Hepatocyte (in vitro differentiated cells): ENCODE measurements around the gene KLHL9. TPM values are rescaled to one million over a fixed set of nuclear protein-coding genes. Genes with fewer than 3 reads are reported as not detected.

Source experiments
- DNase-seq: peaks from one replicate; pipeline ENCODE4 v3.0.0-alpha.2; 2016; ENCODE audit warnings: low spot score
- H2AFZ ChIP-seq: fragments of 200-600 bp; sonication (generic); 2 replicates; pipeline ENCODE4 v1.6.0; 2016; ENCODE audit warnings: antibody characterized with exemption, mild to moderate bottlenecking
- H3K27ac ChIP-seq: fragments of 200-600 bp; sonication (generic); 2 replicates; pipeline ENCODE4 v1.5.1; 2016; ENCODE audit warnings: mild to moderate bottlenecking
- H3K27me3 ChIP-seq: fragments of 200-600 bp; sonication (generic); 2 replicates; pipeline ENCODE4 v1.6.1; 2016
- H3K36me3 ChIP-seq: fragments of 200-600 bp; sonication (generic); replicated peaks from 2 replicates; pipeline ENCODE4 v1.5.1; 2016; ENCODE audit warnings: low read depth; ENCODE audit not compliant: insufficient read depth
- H3K4me1 ChIP-seq: fragments of 200-600 bp; sonication (generic); 2 replicates; pipeline ENCODE4 v1.5.1; 2016; ENCODE audit warnings: mild to moderate bottlenecking, moderate library complexity; ENCODE audit not compliant: insufficient read depth
- H3K4me2 ChIP-seq: fragments of 200-600 bp; sonication (generic); 2 replicates; pipeline ENCODE4 v1.6.0; 2016
- H3K4me3 ChIP-seq: fragments of 200-600 bp; sonication (generic); 2 replicates; pipeline ENCODE4 v1.5.1; 2016; ENCODE audit warnings: mild to moderate bottlenecking
- H3K79me2 ChIP-seq: fragments of 200-600 bp; sonication (generic); 2 replicates; pipeline ENCODE4 v1.6.0; 2017; ENCODE audit warnings: mild to moderate bottlenecking
- H3K9me2 ChIP-seq: fragments of 200-600 bp; sonication (generic); replicated peaks from 2 replicates; pipeline ENCODE4 v1.6.0; 2017; ENCODE audit warnings: mild to moderate bottlenecking; ENCODE audit not compliant: insufficient read depth
- H3K9me3 ChIP-seq: fragments of 200-600 bp; sonication (generic); 2 replicates; pipeline ENCODE4 v1.5.1; 2016; ENCODE audit warnings: low read depth, mild to moderate bottlenecking
- H4K20me1 ChIP-seq: fragments of 200-600 bp; sonication (generic); 2 replicates; pipeline ENCODE4 v1.6.0; 2016; ENCODE audit warnings: mild to moderate bottlenecking; ENCODE audit not compliant: insufficient read depth, poor library complexity, severe bottlenecking
- EZH2 ChIP-seq: fragments of 200-600 bp; sonication (generic); IDR thresholded peaks from 2 replicates; pipeline ENCODE4 v1.6.1; 2016; ENCODE audit warnings: antibody characterized with exemption, mild to moderate bottlenecking, borderline replicate concordance
- EZH2phosphoT487 ChIP-seq: fragments of 200-600 bp; sonication (generic); IDR thresholded peaks from one replicate; pipeline ENCODE4 v1.6.1; 2018; ENCODE audit warnings: antibody characterized with exemption, mild to moderate bottlenecking, low read depth, moderate library complexity; ENCODE audit not compliant: unreplicated experiment, severe bottlenecking
- WGBS: methylation state at CpG from one replicate; pipeline ENCODE4 v1.1.6; 2016; ENCODE audit warnings: low lambda C conversion rate; ENCODE audit errors: missing lambda C conversion rate; 5-methylcytosine and 5-hydroxymethylcytosine counted together
- polyA plus RNA-seq: library from polyadenylated mRNA; unstranded; fragments of >200 nt; fragmentation: Nextera tagmentation; extraction: Ambion mirVana; gene quantifications from 2 replicates; pipeline ENCODE4 v1.2.1, GENCODE V29; 2016
- total RNA-seq: library from RNA; depleted of rRNA; stranded (reverse); fragments of >200 nt; gene quantifications from 2 replicates; pipeline ENCODE4 v1.2.3, GENCODE V29; 2014
- TF ChIP-seq, protein P1 (sequence below): fragments of 200-600 bp; sonication (generic); IDR thresholded peaks from 2 replicates; pipeline ENCODE4 v1.5.1; 2016; ENCODE audit warnings: antibody characterized with exemption, mild to moderate bottlenecking; ENCODE audit not compliant: poor library complexity

KLHL9 gene
- total and polyA plus RNA-seq, 2 experiments from 2014 or later: 18.6 to 43.1 TPM

DNA sequence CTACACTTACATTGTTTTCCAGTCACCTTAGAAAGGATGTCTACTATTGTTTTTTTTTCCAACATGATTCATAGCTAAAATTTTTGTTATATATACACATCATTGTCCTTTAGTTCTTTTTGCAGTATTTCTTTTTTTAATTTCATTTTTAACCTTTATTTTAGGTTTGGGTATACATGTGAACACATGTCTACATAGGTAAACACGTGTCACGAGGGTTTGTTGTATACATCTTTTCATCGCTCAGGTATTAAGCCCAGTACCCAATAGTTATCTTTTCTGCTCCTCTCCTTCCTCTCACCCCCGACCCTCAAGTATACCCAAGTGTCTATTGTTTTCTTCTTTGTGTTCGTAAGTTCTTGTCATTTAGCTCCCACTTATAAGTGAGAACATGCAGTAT is 49.1 kb downstream of the KLHL9 start:
- no peak for DNase-seq
- Histone ChIP-seq H3K27me3 (peaks cover 6% of the 10 kb centered on the region), H3K9me2 (no peaks in the 10 kb centered on the region), H3K36me3 (no peaks in the 10 kb centered on the region), H3K4me1 (no peaks in the 10 kb centered on the region), H2AFZ (no peak overlapping the region), H3K4me3 (no peak overlapping the region), H3K79me2 (no peaks in the 10 kb centered on the region), H3K4me2 (no peak overlapping the region), H3K27ac (no peak overlapping the region), H3K9me3 (no peaks in the 10 kb centered on the region), H4K20me1 (no peaks in the 10 kb centered on the region)
- 94% methylated on average over 5 of the region's 5 CpGs for WGBS
- TF ChIP-seq EZH2phosphoT487: no peak
- TF ChIP-seq, protein P1, sequence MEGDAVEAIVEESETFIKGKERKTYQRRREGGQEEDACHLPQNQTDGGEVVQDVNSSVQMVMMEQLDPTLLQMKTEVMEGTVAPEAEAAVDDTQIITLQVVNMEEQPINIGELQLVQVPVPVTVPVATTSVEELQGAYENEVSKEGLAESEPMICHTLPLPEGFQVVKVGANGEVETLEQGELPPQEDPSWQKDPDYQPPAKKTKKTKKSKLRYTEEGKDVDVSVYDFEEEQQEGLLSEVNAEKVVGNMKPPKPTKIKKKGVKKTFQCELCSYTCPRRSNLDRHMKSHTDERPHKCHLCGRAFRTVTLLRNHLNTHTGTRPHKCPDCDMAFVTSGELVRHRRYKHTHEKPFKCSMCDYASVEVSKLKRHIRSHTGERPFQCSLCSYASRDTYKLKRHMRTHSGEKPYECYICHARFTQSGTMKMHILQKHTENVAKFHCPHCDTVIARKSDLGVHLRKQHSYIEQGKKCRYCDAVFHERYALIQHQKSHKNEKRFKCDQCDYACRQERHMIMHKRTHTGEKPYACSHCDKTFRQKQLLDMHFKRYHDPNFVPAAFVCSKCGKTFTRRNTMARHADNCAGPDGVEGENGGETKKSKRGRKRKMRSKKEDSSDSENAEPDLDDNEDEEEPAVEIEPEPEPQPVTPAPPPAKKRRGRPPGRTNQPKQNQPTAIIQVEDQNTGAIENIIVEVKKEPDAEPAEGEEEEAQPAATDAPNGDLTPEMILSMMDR: no peak
- TF ChIP-seq EZH2: no peak

GRCh38 chr9:21281275-21281674 is 53.9 kb downstream of the KLHL9 start:
- H2AFZ ChIP-seq: no peak overlapping the region
- peaks cover 17% of the 10 kb centered on the region for H3K27me3 ChIP-seq
- H3K4me1 ChIP-seq: no peaks in the 10 kb centered on the region
- no peaks in the 10 kb centered on the region for H3K9me3 ChIP-seq
- no peaks in the 10 kb centered on the region for H3K79me2 ChIP-seq
- no peaks in the 10 kb centered on the region for H3K36me3 ChIP-seq
- H4K20me1 ChIP-seq: no peaks in the 10 kb centered on the region
- WGBS: 84% methylated on average over 2 of the region's 2 CpGs
- H3K4me2 ChIP-seq: no peak overlapping the region
- H3K4me3 ChIP-seq: no peak overlapping the region
- DNase-seq: no peak
- H3K27ac ChIP-seq: no peak overlapping the region
- TF ChIP-seq EZH2 (no peak), EZH2phosphoT487 (no peak)
- TF ChIP-seq, protein P1: no peak
- H3K9me2 ChIP-seq: no peaks in the 10 kb centered on the region

Other genes with a start within 250 kb of the KLHL9 start
- gene IFNW1, start 193.6 kb downstream of the KLHL9 start, total RNA-seq: not detected in 2 replicates
- not detected in 2 replicates for gene IFNW1, start 193.6 kb downstream of the KLHL9 start, polyA plus RNA-seq
- not detected in 2 replicates for gene IFNA21, start 168.7 kb downstream of the KLHL9 start, total RNA-seq
- gene IFNA21, start 168.7 kb downstream of the KLHL9 start, polyA plus RNA-seq: not detected in 2 replicates
- gene IFNA4, start 147.8 kb downstream of the KLHL9 start, total RNA-seq: not detected in 2 replicates
- gene IFNA4, start 147.8 kb downstream of the KLHL9 start, polyA plus RNA-seq: not detected in 2 replicates
- not detected in 2 replicates for gene IFNA7, start 133.2 kb downstream of the KLHL9 start, total RNA-seq
- not detected in 2 replicates for gene IFNA7, start 133.2 kb downstream of the KLHL9 start, polyA plus RNA-seq
- not detected in 2 replicates for gene IFNA10, start 128.3 kb downstream of the KLHL9 start, total RNA-seq
- not detected in 2 replicates for gene IFNA10, start 128.3 kb downstream of the KLHL9 start, polyA plus RNA-seq
- not detected in 2 replicates for gene IFNA16, start 118.1 kb downstream of the KLHL9 start, total RNA-seq
- not detected in 2 replicates for gene IFNA16, start 118.1 kb downstream of the KLHL9 start, polyA plus RNA-seq
- not detected in 2 replicates for gene IFNA17, start 107.2 kb downstream of the KLHL9 start, total RNA-seq
- gene IFNA17, start 107.2 kb downstream of the KLHL9 start, polyA plus RNA-seq: not detected in 2 replicates
- not detected in 2 replicates for gene IFNA14, start 95.4 kb downstream of the KLHL9 start, total RNA-seq
- gene IFNA14, start 95.4 kb downstream of the KLHL9 start, polyA plus RNA-seq: not detected in 2 replicates
- not detected in 2 replicates for gene IFNA5, start 30.1 kb downstream of the KLHL9 start, total RNA-seq
- not detected in 2 replicates for gene IFNA5, start 30.1 kb downstream of the KLHL9 start, polyA plus RNA-seq
- gene IFNA6, start 15.5 kb upstream of the KLHL9 start, total RNA-seq: not detected in 2 replicates
- gene IFNA6, start 15.5 kb upstream of the KLHL9 start, polyA plus RNA-seq: not detected in 2 replicates
- not detected in 2 replicates for gene IFNA13, start 32.7 kb upstream of the KLHL9 start, total RNA-seq
- not detected in 2 replicates for gene IFNA13, start 32.7 kb upstream of the KLHL9 start, polyA plus RNA-seq
- not detected in 2 replicates for gene IFNA2, start 50.0 kb upstream of the KLHL9 start, total RNA-seq
- gene IFNA2, start 50.0 kb upstream of the KLHL9 start, polyA plus RNA-seq: not detected in 2 replicates
- gene IFNA8, start 73.7 kb upstream of the KLHL9 start, total RNA-seq: not detected in 2 replicates
- gene IFNA8, start 73.7 kb upstream of the KLHL9 start, polyA plus RNA-seq: not detected in 2 replicates
- gene IFNA1, start 105.0 kb upstream of the KLHL9 start, total RNA-seq: not detected in 2 replicates
- gene IFNA1, start 105.0 kb upstream of the KLHL9 start, polyA plus RNA-seq: not detected in 2 replicates
- 0.64 and 0.67 TPM in 2 replicates for gene IFNE, start 146.9 kb upstream of the KLHL9 start, total RNA-seq
- not detected in 2 replicates for gene IFNE, start 146.9 kb upstream of the KLHL9 start, polyA plus RNA-seq